ENCODE data around the gene LIX1L. TPM values are rescaled to one million over a fixed set of nuclear protein-coding genes. Genes with fewer than 3 reads are reported as not detected.
A peak's percentile ranks its signal among the peaks of the same experiment; 100 is the strongest.

LIX1L gene
- total RNA-seq, 4 donors from 2014 or later: 37.1 to 108 (median 75.4) TPM

DNA sequence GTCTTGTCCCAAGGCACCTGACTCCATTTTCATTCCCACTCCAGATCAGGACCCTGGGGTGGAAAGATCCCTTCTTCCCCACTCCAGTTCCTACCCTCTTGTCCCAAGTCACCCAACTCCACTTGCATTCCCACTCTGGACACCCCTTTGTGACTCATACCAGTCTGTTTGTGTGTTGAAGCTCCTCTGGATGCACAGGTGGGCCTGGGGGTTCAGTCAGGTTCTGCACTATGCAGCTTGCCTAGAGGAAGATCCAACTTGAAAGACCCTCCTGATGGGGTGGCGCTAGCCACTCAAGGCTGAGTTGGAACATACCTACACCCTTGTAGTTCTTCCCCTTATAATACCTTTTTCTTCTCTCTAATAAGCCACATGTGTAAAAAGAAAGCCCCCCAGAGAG is 62.3 kb downstream of the LIX1L start:
- Histone ChIP-seq H3K4me1 (peaks cover 25 to 27% of the 10 kb centered on the region in 2 donors), H3K9me3 (no peaks in the 10 kb centered on the region), H3K27me3 (no peaks in the 10 kb centered on the region), H3K27ac (no peak overlapping the region), H3K36me3 (peaks cover 0 to 21% of the 10 kb centered on the region in 2 donors), H3K4me3 (no peak overlapping the region)
- no peak for DNase-seq
- TF ChIP-seq, protein P1, sequence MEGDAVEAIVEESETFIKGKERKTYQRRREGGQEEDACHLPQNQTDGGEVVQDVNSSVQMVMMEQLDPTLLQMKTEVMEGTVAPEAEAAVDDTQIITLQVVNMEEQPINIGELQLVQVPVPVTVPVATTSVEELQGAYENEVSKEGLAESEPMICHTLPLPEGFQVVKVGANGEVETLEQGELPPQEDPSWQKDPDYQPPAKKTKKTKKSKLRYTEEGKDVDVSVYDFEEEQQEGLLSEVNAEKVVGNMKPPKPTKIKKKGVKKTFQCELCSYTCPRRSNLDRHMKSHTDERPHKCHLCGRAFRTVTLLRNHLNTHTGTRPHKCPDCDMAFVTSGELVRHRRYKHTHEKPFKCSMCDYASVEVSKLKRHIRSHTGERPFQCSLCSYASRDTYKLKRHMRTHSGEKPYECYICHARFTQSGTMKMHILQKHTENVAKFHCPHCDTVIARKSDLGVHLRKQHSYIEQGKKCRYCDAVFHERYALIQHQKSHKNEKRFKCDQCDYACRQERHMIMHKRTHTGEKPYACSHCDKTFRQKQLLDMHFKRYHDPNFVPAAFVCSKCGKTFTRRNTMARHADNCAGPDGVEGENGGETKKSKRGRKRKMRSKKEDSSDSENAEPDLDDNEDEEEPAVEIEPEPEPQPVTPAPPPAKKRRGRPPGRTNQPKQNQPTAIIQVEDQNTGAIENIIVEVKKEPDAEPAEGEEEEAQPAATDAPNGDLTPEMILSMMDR (IDR thresholded peaks at IDR 0.05 in 4 of 5, conservative IDR thresholded peaks at IDR 0.05 in 1 of 5): no peak
- TF ChIP-seq POLR2A (IDR thresholded peaks at IDR 0.05): no peak
- in situ Hi-C loops (cut with MboI; ENCODE audit: low sequenced_read_pairs in 4 of 4) (loop anchor here in 1 of 4 donors (10.0 kb wide), 2 partner anchors 59 to 119 kb away; partner anchors contain the start of gene LIX1L), intact Hi-C loops (cut with DNase I; ENCODE audit: low total_unique reads) (no loop called here)
- ATAC-seq: no peak

DNA sequence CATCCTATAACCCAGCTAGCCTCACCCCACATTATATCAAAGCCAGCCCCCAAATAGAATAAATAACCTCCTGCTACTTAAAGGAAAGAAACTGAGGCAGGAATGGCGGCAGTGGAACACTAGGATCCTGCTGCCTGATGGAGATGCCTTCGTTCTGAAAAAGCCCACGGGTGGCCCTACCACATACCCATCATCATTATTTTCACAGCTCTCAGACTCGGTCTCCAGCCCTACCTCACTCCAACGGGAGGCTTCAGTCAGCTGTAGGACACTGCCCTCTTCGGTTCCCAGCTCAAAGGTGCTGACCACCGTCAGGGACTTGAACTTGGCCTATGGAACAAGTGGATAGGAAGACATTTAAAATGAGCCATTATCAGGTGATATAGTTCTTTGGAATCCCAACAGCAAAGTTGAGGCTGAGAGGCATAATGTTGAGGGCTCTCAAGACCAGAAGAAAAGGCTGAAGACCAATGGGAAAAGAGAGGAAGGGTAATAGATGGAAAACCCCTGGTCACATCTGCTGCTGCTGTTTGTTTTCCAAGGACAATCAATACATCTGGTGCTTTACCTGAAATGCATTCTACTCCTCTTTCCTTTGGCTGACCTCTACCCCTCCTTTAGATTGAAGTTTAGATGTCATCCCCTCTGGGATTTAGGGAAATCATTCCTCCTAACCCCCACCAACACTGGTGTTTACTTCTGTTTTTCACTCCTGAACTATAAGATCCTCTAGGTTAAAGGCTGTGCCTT is 64.3 kb downstream of the LIX1L start:
- no peak for ATAC-seq
- intact Hi-C loops (cut with DNase I; ENCODE audit: low total_unique reads) (loop anchor here (2.0 kb wide), 2 partner anchors 71 to 113 kb away; partner anchors contain the start of genes ANKRD34A and POLR3GL), in situ Hi-C loops (cut with MboI; ENCODE audit: low sequenced_read_pairs in 4 of 4) (loop anchor here in 2 of 4 donors (5.0 to 10.0 kb wide), 3 partner anchors 61 to 121 kb away; partner anchors contain the start of gene LIX1L (in 1 of the 2))
- no peak for TF ChIP-seq POLR2A (IDR thresholded peaks at IDR 0.05)
- TF ChIP-seq, protein P1 (IDR thresholded peaks at IDR 0.05 in 4 of 5, conservative IDR thresholded peaks at IDR 0.05 in 1 of 5): no peak
- peak overlapping the region; percentile 88 to 98 (median 91) for H3K27ac ChIP-seq
- H3K9me3 ChIP-seq: no peaks in the 10 kb centered on the region
- peaks cover 0 to 20% of the 10 kb centered on the region in 2 donors for H3K36me3 ChIP-seq
- H3K27me3 ChIP-seq: no peaks in the 10 kb centered on the region
- peaks cover 36 to 37% of the 10 kb centered on the region in 2 donors for H3K4me1 ChIP-seq
- DNase-seq: no peak
- H3K4me3 ChIP-seq: no peak overlapping the region

DNA sequence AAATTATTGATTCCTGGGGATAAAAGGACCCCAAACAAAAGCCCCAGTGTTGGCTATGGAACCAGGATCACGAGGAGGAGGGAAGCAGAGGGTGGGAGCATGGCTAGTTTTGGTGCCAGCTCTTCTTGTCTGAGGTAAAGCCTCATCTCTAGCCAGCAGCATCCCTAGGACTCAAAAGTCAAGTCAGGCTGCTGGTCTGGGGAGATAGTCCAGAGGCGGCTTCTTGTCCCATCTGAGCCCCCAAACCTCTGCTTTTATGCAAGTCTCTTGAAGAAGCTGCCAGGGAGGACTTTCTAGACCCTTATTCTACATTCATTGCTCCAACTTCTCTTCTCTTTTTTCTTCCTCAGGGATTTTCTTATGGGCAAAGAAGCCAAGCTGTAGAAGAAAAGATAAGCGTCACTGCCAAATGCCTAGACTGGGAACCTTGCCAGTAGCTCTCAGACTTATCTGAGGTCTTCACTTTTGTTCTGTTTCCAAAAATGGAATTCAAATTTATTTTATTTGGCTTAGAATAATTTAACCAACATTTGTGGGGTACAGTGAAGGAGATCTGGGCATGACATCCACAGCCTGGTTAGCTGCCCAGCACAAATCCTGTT is 65.2 kb downstream of the LIX1L start:
- Histone ChIP-seq H3K4me3 (peak overlapping the region in 3 of 4 donors; percentile 6 to 13 (median 12)), H3K36me3 (peaks cover 0 to 14% of the 10 kb centered on the region in 2 donors), H3K4me1 (peaks cover 36 to 38% of the 10 kb centered on the region in 2 donors), H3K27me3 (no peaks in the 10 kb centered on the region), H3K27ac (peak overlapping the region; percentile 88 to 98 (median 91)), H3K9me3 (no peaks in the 10 kb centered on the region)
- TF ChIP-seq POLR2A (IDR thresholded peaks at IDR 0.05): no peak
- TF ChIP-seq, protein P1 (IDR thresholded peaks at IDR 0.05 in 4 of 5, conservative IDR thresholded peaks at IDR 0.05 in 1 of 5): no peak
- DNase-seq: no peak
- intact Hi-C loops (cut with DNase I; ENCODE audit: low total_unique reads): loop anchor here (1.0 to 2.0 kb wide), 3 partner anchors 18 to 114 kb away; partner anchors contain the start of genes ANKRD34A, ITGA10 and POLR3GL
- in situ Hi-C loops (cut with MboI; ENCODE audit: low sequenced_read_pairs in 4 of 4): loop anchor here in 2 of 4 donors (5.0 to 10.0 kb wide), 3 partner anchors 62 to 122 kb away; partner anchors contain the start of gene LIX1L (in 1 of the 2)
- no peak for ATAC-seq

DNA sequence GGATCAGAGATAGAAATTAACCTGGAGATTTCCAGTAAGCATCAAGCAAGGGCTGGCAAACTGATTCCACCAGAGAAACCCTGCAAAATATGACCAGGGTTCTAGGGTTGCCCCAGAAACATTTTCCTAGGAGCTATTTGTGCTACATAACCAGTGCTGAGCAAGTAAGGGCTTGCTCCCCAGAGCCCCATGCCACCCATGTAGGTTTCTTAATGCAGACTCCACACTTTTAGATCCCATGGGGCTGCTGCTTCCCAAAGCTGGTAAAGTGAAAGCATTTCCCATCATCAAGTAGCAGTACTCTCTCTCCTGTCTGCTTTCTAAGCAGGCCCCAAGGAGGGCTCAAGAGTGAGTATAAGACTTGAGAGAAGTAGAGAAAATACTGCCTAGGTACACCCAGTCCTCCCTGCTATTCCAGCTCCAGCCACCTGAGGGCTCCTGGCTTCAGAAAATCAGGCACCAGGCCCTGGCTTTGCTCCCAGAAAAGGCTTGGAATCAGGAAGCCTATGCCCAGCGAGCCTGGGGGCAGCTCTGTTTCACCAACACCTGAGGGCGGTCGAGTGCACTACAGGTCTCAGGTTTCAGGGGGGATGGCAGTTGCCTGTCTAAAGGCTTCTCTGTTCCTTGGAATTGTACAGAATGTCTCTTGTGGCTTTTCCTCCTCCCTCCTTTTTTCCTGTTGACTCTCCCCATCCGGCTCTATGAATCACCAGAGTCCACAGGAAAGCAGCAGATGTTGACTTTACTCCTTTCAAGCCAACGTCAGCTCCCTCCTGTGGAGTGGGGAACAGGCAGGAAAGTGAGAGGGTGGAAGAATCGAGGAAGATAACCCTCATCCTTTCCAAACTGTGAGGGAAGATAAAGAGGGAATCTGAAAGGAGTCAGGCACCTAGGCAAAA is 66.0 kb downstream of the LIX1L start:
- Histone ChIP-seq H3K4me1 (peaks cover 36 to 43% of the 10 kb centered on the region in 2 donors), H3K27me3 (no peaks in the 10 kb centered on the region), H3K4me3 (peak overlapping the region in 3 of 4 donors; percentile 6 to 29 (median 12)), H3K36me3 (peaks cover 0 to 9% of the 10 kb centered on the region in 2 donors), H3K9me3 (no peaks in the 10 kb centered on the region), H3K27ac (peak overlapping the region; percentile 88 to 98 (median 91))
- in situ Hi-C loops (cut with MboI; ENCODE audit: low sequenced_read_pairs in 4 of 4): loop anchor here in 2 of 4 donors (5.0 to 10.0 kb wide), 3 partner anchors 63 to 123 kb away; partner anchors contain the start of gene LIX1L (in 1 of the 2)
- ATAC-seq (peak; percentile 89 to 90), DNase-seq (peak; percentile 98)
- peak; percentile 44 to 85 for TF ChIP-seq POLR2A (IDR thresholded peaks at IDR 0.05)
- TF ChIP-seq, protein P1 (IDR thresholded peaks at IDR 0.05 in 4 of 5, conservative IDR thresholded peaks at IDR 0.05 in 1 of 5): peak; percentile 92 to 98 (median 97)
- intact Hi-C loops (cut with DNase I; ENCODE audit: low total_unique reads): loop anchor here (1.0 to 2.0 kb wide), 3 partner anchors 18 to 115 kb away; partner anchors contain the start of genes ANKRD34A, ITGA10 and POLR3GL
